ENCODE measurements around the gene OLIG3. TPM values are rescaled to one million over a fixed set of nuclear protein-coding genes. Genes with fewer than 3 reads are reported as not detected.

Gene OLIG3
- not detected in 2 replicates for total RNA-seq

GRCh38 chr6:137494281-137494987 lies at the start of gene OLIG3:
TSS of gene OLIG3 (minus strand) at chr6:137494394. CDS start at chr6:137494170, 224 bp downstream.

All from regular cardiac myocyte (primary cell).